GM12872 (cell line): ENCODE measurements around the gene CARD14.

Experiments used
- TF ChIP-seq, protein P1 (sequence below): IDR thresholded peaks from 3 replicates; pipeline ENCODE4 v1.5.1; 2011; ENCODE audit warnings: low read depth, mild to moderate bottlenecking, low read length, moderate library complexity; ENCODE audit not compliant: insufficient read depth

CARD14 gene

DNA sequence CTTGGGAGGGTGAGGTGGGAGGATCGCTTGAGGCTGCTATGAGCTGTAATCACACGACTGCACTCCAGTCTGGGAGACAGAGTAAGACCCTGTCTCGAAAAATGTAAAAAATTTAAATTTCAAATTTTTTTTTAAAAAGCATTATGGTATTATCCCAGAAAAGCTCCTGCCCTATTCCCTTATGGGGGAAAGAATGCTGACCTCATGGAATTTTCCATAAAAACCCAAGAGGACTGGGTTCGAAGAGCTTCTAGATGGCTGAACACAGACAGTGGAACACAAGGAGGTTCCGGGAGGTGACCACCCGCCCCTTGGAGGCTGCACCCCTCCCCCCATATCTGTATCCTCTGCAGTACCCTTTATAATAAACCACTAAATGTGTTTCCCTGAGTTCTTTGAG lies 26.9 kb upstream of the CARD14 start:
- TF ChIP-seq, protein P1, sequence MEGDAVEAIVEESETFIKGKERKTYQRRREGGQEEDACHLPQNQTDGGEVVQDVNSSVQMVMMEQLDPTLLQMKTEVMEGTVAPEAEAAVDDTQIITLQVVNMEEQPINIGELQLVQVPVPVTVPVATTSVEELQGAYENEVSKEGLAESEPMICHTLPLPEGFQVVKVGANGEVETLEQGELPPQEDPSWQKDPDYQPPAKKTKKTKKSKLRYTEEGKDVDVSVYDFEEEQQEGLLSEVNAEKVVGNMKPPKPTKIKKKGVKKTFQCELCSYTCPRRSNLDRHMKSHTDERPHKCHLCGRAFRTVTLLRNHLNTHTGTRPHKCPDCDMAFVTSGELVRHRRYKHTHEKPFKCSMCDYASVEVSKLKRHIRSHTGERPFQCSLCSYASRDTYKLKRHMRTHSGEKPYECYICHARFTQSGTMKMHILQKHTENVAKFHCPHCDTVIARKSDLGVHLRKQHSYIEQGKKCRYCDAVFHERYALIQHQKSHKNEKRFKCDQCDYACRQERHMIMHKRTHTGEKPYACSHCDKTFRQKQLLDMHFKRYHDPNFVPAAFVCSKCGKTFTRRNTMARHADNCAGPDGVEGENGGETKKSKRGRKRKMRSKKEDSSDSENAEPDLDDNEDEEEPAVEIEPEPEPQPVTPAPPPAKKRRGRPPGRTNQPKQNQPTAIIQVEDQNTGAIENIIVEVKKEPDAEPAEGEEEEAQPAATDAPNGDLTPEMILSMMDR = no peak

DNA sequence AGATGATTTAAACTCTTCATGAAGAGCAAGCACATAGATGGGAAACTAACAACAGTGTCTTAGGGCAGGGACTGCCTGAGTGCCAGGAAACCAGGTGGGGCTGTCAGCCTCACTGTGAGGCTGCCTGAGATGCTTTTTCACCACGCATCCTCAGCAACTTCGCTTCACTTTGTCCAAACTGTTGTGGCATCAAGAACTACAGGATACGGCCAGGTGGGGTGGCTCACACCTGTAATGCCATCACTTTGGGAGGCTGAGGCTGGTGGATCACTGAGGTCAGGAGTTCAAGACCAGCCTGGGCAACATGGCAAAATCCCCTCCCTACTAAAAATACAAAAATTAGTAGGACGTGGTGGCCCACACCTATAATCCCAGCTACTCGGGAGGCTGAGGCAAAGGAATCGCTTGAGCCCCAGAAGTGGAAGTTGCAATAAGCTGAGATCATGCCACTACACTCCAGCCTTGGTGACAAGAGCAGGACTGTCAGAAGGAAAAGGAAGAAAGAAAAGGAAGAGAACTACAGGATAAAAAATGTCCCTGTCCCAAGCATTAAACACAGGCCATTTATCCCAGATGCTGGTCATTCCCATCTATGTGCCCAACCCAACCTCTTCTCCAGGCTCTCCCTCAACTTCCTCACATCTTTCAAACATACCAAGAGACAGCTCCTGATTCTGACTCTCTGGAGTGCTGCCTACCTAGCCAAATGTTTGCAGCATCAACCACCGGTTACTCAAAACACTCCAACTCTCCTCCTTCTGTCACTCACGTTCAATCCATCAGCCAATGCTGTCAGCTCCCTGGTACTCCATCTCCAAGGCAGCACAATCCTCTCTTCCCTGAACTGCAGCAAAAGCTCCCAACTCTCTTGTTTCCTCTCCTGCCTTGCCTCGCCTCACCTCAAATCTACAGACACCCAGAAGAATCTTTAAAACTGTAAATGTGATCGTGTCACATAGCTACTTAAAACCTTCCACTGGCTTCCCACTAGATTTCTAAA lies 24.5 kb upstream of the CARD14 start:
- TF ChIP-seq, protein P1 = no peak

- TF ChIP-seq, protein P1 = no peak
These were observed 23.5 kb upstream of the CARD14 start for GRCh38 chr17:80146121-80147034.

DNA sequence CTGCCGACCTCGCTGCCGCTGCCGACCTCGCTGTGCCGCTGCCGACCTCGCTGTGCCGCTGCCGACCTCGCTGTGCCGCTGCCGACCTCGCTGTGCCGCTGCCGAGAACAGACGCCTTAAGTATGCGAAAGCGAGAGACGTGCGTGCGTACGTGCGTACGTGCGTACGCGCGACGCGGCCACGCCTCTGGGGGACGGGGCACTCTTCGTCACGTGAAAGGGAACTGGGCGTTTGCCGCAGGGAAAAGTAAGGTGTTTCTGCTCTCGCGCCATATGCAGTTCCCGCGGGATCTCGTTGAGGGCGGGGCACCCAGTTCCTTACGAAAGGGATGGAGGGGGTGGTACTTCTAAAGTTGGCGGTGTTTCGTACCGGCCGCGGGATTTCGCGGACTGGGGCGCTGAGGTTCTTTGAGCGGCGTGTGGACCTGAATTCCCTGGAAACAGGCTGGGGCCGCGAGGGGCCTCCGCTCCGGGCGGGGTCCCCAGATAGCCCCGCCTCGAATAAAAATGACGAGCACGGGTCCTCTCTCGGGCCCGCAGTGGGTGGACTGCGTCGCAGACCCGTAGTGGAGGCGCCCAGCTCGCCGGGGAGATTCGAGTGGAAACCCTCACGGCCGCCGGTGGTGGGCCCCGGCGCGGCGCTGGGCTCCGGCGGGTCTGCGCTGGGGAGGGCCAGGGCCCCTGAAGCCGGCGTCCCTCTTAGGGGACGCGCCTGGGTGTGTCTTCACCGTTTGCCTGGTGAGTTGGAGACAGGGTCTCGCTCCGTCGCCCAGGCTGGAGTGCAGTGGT lies 22.6 kb upstream of the CARD14 start, which contains the start of gene EIF4A3:
Gene EIF4A3, minus strand, starts transcription at position 94 of the 788 bp plus-strand sequence. CDS start 167 bp downstream, outside the sequence.
- TF ChIP-seq, protein P1 = no peak

- TF ChIP-seq, protein P1 = no peak
These were observed 18.5 kb upstream of the CARD14 start for GRCh38 chr17:80151333-80151732.

- TF ChIP-seq, protein P1 = no peak
These were observed 17.6 kb upstream of the CARD14 start for GRCh38 chr17:80152081-80152702.
